Kidney (tissue), 14 donors: ENCODE measurements around the gene PPCS. TPM values are rescaled to one million over a fixed set of nuclear protein-coding genes. Genes with fewer than 3 reads are reported as not detected.

ENCODE experiments used
- DNase-seq, 5 donors: peaks; one replicate each; pipeline ENCODE4 v3.0.0-alpha.2; 2013 to 2020
- FAIRE-seq: peaks from 2 replicates; lab custom pipeline; 2012; peaks lifted over from hg19 to GRCh38; lab: Jason Lieb, UNC
- H3K27ac ChIP-seq, 2 donors: one replicate each; pipeline ENCODE4 v1.7.0; 2013; ENCODE audit warnings: low read depth in 2 of 2, low read length in 2 of 2, inconsistent platforms in 1 of 2
- H3K27me3 ChIP-seq: one replicate; pipeline ENCODE4 v1.7.1; 2013; ENCODE audit warnings: low read length, inconsistent platforms; ENCODE audit not compliant: control insufficient read depth, insufficient read depth
- H3K36me3 ChIP-seq, 3 donors: one replicate each; pipeline versions ENCODE4 v1.7.0 to v1.7.1; 2013; ENCODE audit warnings: low read length in 3 of 3, control low read depth in 1 of 3, inconsistent platforms in 1 of 3; ENCODE audit not compliant: insufficient read depth in 3 of 3, control insufficient read depth in 2 of 3
- H3K4me1 ChIP-seq, 3 donors: one replicate each; pipeline versions ENCODE4 v1.7.0 to v1.7.1; 2013; ENCODE audit warnings: low read length in 3 of 3, inconsistent platforms in 1 of 3, low read depth in 1 of 3; ENCODE audit not compliant: control insufficient read depth in 2 of 3, insufficient read depth in 2 of 3
- H3K4me3 ChIP-seq, 3 donors: one replicate each; pipeline versions ENCODE4 v1.7.0 to v1.8.1; 2013; ENCODE audit warnings: low read length in 3 of 3, control low read depth in 1 of 3, inconsistent platforms in 1 of 3
- H3K9ac ChIP-seq, 3 donors: one replicate each; pipeline versions ENCODE4 v1.7.0 to v1.7.1; 2013; ENCODE audit warnings: low read length in 3 of 3, control low read depth in 1 of 3, inconsistent platforms in 1 of 3
- H3K9me3 ChIP-seq, 3 donors: one replicate each; pipeline versions ENCODE4 v1.7.0 to v1.7.1; 2013; ENCODE audit warnings: low read length in 3 of 3, control low read depth in 1 of 3, inconsistent platforms in 1 of 3; ENCODE audit not compliant: control insufficient read depth in 2 of 3, insufficient read depth in 1 of 3
- CTCF ChIP-seq: IDR thresholded peaks from 3 replicates; pipeline ENCODE4 v1.5.1; 2012; ENCODE audit warnings: mild to moderate bottlenecking, moderate library complexity, borderline replicate concordance; ENCODE audit not compliant: insufficient read depth; ENCODE audit errors: extremely low read depth
- intact Hi-C: fragments of 100-400 bp; cut with DNase I; formaldehyde crosslinking; loops from one replicate; pipeline ENCODE4 v1.11.1; 2022
- polyA plus RNA-seq: library from polyadenylated mRNA; stranded (reverse); fragments of 350-450 nt; fragmentation: Illumina TruSeq; extraction: RNeasy Lipid Tissue Mini Kit (QIAGEN cat#74804); gene quantifications from one replicate; pipeline ENCODE4 v1.2.3, GENCODE V29; 2014; ENCODE audit warnings: low read depth, low replicate concordance; ENCODE audit not compliant: insufficient read depth
- total RNA-seq: library from RNA; stranded (reverse); fragmentation: NEBNext Ultra II Directional; extraction: Animal tissue kit (Norgen Biotek cat#: 25700); gene quantifications from one replicate; pipeline ENCODE4 v1.2.1, GENCODE V29; 2021
- donor health status: control.
- donor health status: control.
- donor health status: control.
- donor health status: control.
- donor health status: control.
- donor health status: DM: yes; HTN: yes; CAD: no.
- donor health status: Normal renal cell carcinoma (clear cell type).

PPCS gene
- total and polyA plus RNA-seq, 2 donors from 2014 or later, result 79.3 to 145 TPM

- H3K27me3 ChIP-seq, result no peaks in the 10 kb centered on the region
- no peak for TF ChIP-seq CTCF
Observed at GRCh38 chr1:42430286-42431135, 25.8 kb upstream of the PPCS start.

GRCh38 chr1:42431514-42431913 is 24.8 kb upstream of the PPCS start:
- Histone ChIP-seq H3K4me1 (no peaks in the 10 kb centered on the region), H3K4me3 (no peak overlapping the region), H3K36me3 (peaks cover 0 to 9% (median 6%) of the 10 kb centered on the region in 3 donors), H3K9ac (no peak overlapping the region), H3K27ac (no peak overlapping the region), H3K9me3 (no peaks in the 10 kb centered on the region), H3K27me3 (no peaks in the 10 kb centered on the region)
- no peak for TF ChIP-seq CTCF
- no peak for FAIRE-seq
- no peak for DNase-seq
- intact Hi-C loops, result no loop called here

More at GRCh38 chr1:42430286-42431135, 25.8 kb upstream of the PPCS start:
- Histone ChIP-seq H3K9ac (no peak overlapping the region), H3K4me1 (no peaks in the 10 kb centered on the region), H3K9me3 (no peaks in the 10 kb centered on the region), H3K27ac (no peak overlapping the region), H3K36me3 (peaks cover 0 to 8% (median 6%) of the 10 kb centered on the region in 3 donors), H3K4me3 (no peak overlapping the region)
- FAIRE-seq (no peak), DNase-seq (no peak)
- intact Hi-C loops, result no loop called here

- H3K36me3 ChIP-seq, result peaks cover 0 to 9% (median 6%) of the 10 kb centered on the region in 3 donors
- TF ChIP-seq CTCF, result no peak
- no peak for DNase-seq
- no peak for FAIRE-seq
- H3K9me3 ChIP-seq, result no peaks in the 10 kb centered on the region
- H3K9ac ChIP-seq, result no peak overlapping the region
- no peaks in the 10 kb centered on the region for H3K4me1 ChIP-seq
- intact Hi-C loops, result no loop called here
- H3K27me3 ChIP-seq, result no peaks in the 10 kb centered on the region
- H3K27ac ChIP-seq, result no peak overlapping the region
- H3K4me3 ChIP-seq, result no peak overlapping the region
Observed at GRCh38 chr1:42432714-42433113, 23.6 kb upstream of the PPCS start.
